ENCODE results near the gene HBA1. TPM values are rescaled to one million over a fixed set of nuclear protein-coding genes. Genes with fewer than 3 reads are reported as not detected.
A peak's percentile ranks its signal among the peaks of the same experiment; 100 is the strongest.

HBA1 gene
- total and polyA plus RNA-seq, 9 of the 15 experiments (the other 6 are each of a cell fraction or from before 2014, with no cell fraction given): 128 to 2,388 (median 380) TPM

DNA sequence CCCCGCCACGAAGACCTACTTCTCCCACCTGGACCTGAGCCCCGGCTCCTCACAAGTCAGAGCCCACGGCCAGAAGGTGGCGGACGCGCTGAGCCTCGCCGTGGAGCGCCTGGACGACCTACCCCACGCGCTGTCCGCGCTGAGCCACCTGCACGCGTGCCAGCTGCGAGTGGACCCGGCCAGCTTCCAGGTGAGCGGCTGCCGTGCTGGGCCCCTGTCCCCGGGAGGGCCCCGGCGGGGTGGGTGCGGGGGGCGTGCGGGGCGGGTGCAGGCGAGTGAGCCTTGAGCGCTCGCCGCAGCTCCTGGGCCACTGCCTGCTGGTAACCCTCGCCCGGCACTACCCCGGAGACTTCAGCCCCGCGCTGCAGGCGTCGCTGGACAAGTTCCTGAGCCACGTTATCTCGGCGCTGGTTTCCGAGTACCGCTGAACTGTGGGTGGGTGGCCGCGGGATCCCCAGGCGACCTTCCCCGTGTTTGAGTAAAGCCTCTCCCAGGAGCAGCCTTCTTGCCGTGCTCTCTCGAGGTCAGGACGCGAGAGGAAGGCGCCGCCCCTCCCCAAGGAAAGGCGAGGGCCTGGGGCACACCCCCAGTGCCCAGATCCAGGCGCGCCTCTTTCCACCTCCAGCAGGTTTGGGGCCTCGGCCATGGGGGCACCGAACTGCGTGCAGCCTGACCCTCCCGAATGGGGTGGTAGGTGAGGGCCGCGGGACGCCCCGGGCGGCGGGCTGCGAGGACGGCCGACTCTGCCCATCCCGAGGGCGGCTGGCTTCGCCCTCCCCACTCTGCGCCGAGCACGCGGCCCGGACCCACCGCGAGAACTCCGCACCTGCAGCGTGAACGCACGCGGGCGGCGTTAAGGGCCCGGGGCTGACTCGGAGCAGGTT lies 4.4 kb downstream of the HBA1 start (continued):
- TF ChIP-seq HMGN3 (IDR thresholded peaks at IDR 0.05; ENCODE audit: borderline replicate concordance, extremely low read depth, insufficient read length, low read depth, low read length): peak; percentile 76
- TF ChIP-seq AFF4 (CRISPR knock-in tag; IDR thresholded peaks at IDR 0.05): peak; percentile 97; the same call in 1 of the 2 replicates
- TF ChIP-seq, protein P1, sequence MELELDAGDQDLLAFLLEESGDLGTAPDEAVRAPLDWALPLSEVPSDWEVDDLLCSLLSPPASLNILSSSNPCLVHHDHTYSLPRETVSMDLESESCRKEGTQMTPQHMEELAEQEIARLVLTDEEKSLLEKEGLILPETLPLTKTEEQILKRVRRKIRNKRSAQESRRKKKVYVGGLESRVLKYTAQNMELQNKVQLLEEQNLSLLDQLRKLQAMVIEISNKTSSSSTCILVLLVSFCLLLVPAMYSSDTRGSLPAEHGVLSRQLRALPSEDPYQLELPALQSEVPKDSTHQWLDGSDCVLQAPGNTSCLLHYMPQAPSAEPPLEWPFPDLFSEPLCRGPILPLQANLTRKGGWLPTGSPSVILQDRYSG (tag; conservative IDR thresholded peaks at IDR 0.05; ENCODE audit: low read depth): peak; percentile 47; the same call in 1 of the 2 replicates
- TF ChIP-seq ADNP (tag; IDR thresholded peaks at IDR 0.05): no peak
- TF ChIP-seq UBTF (IDR thresholded peaks at IDR 0.05; ENCODE audit: borderline replicate concordance in 1 of 2, low read depth in 2 of 2, low read length in 2 of 2): peak; percentile 0 to 37; a peak in 2 of 4 replicates
- no peak for TF ChIP-seq SAFB2 (IDR thresholded peaks at IDR 0.05; ENCODE audit: borderline replicate concordance, low read depth, low read length, severe bottlenecking)
- TF ChIP-seq DPF2 (IDR thresholded peaks at IDR 0.05): peak; percentile 6; the same call in 1 of the 2 replicates
- TF ChIP-seq, protein P2, sequence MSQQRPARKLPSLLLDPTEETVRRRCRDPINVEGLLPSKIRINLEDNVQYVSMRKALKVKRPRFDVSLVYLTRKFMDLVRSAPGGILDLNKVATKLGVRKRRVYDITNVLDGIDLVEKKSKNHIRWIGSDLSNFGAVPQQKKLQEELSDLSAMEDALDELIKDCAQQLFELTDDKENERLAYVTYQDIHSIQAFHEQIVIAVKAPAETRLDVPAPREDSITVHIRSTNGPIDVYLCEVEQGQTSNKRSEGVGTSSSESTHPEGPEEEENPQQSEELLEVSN (IDR thresholded peaks at IDR 0.05; ENCODE audit: borderline replicate concordance in 1 of 2, extremely low read depth in 1 of 2, insufficient read depth in 1 of 2, insufficient read length in 1 of 2, low read depth in 1 of 2, low read length in 1 of 2, poor library complexity in 1 of 2, severe bottlenecking in 1 of 2): peak; percentile 99
- no peak; the same call in 1 of the 2 replicates for TF ChIP-seq MBD2 (IDR thresholded peaks at IDR 0.05; ENCODE audit: borderline replicate concordance, low read depth)
- TF ChIP-seq TBP (optimal IDR thresholded peaks at IDR 0.05; ENCODE audit: low read depth, low read length): peak; percentile 18
- no peak for TF ChIP-seq ZNF695 (CRISPR knock-in tag; IDR thresholded peaks at IDR 0.05)
- no peak for TF ChIP-seq HLTF (IDR thresholded peaks at IDR 0.05)
- no peak for TF ChIP-seq SIRT6 (IDR thresholded peaks at IDR 0.05; ENCODE audit: low read depth, low read length)
- TF ChIP-seq ZNF282 (CRISPR knock-in tag; IDR thresholded peaks at IDR 0.05): peak; percentile 98
